ENCODE measurements around the gene MIPEP.
"Not testable (repeated sequence)": the region's sequence is repeated elsewhere in the genome, so short reads cannot be mapped to it uniquely, and the experiment has no call there.

MIPEP gene

GRCh38 chr13:23749288-23749873 is 139.8 kb downstream of the MIPEP start:
- DNase-seq (ENCODE audit: low read depth): no peak

- no peak for DNase-seq (ENCODE audit: low read depth)
Observed at GRCh38 chr13:23748109-23748990, 140.8 kb downstream of the MIPEP start.

DNA sequence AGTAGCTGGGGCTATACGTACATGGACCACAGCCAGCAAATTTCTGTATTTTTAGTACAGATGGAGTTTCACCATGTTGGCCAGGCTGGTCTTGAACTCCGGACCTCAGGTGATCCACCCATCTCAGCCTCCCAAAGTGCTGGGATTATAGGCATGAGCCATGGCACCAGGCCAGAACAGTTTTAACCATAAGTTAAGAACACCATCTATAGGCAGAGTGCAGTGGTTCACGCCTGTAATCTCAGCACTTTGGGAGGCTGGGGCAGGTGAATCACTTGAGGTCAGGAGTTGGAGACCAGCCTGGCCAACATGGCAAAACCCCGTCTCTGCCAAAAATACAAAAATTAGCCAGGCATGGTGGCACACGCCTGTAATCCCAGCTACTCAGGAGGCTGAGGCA is 143.1 kb downstream of the MIPEP start:
- DNase-seq (ENCODE audit: low read depth): not testable (repeated sequence)

GRCh38 chr13:23744315-23744714 is 144.9 kb downstream of the MIPEP start:
- DNase-seq (ENCODE audit: low read depth): no peak

DNA sequence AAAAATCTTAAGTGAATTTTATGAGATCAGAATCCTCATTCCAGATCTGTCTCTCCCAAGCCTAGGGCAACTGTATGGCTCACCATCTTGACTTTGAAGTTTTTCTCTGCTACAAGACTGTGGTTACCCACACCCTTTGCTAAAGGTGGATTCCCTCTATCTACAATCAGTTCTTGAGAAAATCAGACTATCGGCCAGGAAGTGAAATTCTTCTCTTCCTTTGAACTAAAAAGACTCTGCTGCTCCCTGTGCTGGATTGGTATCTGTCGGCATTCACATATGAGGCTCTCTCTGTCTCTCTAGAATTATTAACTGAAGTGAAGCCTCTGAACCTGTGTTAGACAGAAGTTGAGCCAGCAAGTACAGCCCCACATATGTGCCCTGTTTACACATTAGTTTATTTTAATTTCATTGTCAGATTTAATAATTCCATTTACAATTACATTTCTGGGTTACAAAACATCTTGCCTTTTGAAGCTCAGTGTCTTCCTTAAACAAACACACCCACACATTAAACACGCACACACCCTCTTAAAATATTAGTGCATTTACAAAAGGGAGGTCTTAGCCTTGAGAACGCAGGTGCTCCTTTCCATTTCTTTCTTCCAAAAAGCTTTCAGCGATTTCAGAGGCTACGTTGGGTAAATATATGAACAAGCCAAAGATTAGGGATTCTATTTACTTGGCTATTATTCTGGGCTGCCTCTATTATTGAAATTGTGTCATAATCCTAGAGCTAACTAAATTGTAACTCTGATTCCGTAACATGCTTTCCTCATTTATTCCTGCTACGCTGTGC is 145.7 kb downstream of the MIPEP start:
- DNase-seq (ENCODE audit: low read depth): no peak

DNA sequence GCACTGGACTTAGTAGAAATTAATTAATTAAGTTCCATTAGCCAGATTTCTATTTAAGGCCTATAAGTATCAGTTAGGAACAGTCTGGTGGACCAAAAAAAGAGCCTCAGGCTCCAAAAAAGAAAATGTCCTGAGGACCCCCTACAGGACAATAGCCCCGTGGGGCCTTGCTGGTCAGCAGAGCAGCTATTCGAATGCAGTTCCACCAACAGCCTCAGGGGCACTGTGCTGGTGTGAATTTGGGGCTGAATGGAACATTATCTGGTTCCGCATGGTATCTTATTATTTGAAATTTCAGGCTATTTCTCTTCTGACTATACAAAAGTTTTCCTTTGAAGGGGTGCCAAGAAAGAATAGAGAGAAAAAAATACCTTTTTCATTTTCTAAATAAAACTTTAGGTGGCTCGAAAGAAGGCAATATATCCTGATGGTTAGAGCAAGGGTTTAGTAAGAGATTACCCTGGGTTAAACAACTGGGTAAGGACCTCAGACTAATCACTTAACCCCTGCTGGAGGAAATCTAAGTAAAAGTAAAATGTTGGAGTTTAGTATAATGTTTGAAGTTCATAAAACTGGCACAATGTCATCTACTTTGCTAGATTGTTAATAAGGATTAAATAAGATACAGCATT is 147.2 kb downstream of the MIPEP start:
- no peak for DNase-seq (ENCODE audit: low read depth)

DNA sequence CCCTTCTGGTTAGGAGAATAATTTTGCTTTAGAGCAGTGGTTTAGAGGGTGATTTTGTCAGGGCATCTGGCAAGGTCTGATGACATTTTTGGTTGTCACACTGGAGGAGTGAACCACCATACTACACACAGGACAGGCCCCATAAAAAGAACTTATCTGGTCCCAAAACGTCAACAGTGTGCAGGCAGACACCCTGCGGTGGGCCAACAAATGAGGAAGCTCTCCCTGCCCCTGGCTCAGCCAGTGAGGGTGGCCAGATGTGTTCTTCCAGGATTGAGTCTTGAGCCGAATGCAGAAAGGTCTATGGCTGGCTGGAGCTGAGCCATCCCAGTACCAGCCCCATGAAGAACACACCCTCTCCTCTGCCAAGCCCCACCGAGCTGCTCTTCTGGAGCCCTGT is 149.2 kb downstream of the MIPEP start:
- no peak for DNase-seq (ENCODE audit: low read depth)

- no peak for DNase-seq (ENCODE audit: low read depth)
Observed at GRCh38 chr13:23739596-23739995, 149.6 kb downstream of the MIPEP start.

GRCh38 chr13:23736541-23736940 is 152.7 kb downstream of the MIPEP start:
- DNase-seq (ENCODE audit: low read depth): no peak

DNA sequence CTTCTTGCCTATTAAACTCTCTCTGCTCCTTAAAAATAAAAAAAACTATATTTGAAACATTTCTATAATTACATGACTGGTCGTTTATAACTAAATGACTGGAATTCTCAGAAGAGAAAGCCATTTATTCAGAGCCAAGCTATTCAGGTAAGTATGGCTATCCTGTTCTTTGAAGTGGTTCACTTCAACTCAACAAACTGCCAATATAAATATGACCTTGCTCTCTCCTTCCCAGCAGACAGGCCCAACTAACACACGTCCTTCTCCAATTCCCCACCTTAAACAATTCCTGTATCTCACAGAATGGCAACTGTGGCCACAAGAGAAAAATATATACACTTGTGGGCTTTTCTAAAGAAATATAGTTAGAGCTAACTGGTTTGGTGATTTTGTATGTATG is 153.9 kb downstream of the MIPEP start:
- DNase-seq (ENCODE audit: low read depth): no peak

DNA sequence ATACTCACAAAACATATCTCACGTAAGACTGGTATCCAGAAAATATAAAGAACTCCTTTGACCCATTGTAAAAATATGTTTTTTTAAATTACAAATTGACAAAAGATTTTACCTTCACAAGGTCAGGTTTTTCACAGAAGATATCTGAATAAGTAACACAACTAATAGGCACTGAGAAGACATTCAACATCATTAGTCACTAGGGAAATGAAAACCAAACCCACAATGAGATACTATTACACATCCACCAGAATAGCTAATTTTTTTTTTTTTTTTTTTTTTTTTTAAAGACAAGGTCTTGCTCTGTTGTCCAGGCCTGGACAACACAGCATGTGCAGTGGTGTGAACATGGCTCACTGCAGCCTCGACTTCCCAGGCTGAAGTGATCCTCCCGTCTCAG is 157.5 kb downstream of the MIPEP start:
- no peak for DNase-seq (ENCODE audit: low read depth)

GRCh38 chr13:23730251-23730650 is 158.9 kb downstream of the MIPEP start:
- DNase-seq (ENCODE audit: low read depth): no peak

GRCh38 chr13:23729531-23729930 is 159.7 kb downstream of the MIPEP start:
- no peak for DNase-seq (ENCODE audit: low read depth)

DNA sequence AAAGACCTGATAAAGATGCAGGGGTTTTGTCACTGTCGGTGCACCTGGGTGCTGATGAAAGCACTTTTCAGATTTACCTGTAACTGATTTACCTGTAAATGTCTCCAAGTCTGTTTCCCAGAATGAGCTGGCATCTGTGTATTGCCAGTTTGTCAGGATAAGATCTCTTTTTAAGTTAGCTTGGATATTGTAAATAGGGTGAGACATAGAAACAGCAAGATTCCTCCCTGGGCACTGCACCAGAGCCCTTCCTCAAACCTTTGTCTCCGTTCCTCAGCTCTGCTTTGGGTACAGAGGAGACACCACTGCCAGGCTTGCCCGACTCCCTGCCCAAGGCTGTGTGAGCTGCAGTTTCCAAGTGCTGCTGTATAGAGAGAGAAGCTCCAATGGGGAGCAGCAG is 160.4 kb downstream of the MIPEP start:
- DNase-seq (ENCODE audit: low read depth): no peak

- no peak for DNase-seq (ENCODE audit: low read depth)
Observed at GRCh38 chr13:23725922-23726321, 163.3 kb downstream of the MIPEP start.

DNA sequence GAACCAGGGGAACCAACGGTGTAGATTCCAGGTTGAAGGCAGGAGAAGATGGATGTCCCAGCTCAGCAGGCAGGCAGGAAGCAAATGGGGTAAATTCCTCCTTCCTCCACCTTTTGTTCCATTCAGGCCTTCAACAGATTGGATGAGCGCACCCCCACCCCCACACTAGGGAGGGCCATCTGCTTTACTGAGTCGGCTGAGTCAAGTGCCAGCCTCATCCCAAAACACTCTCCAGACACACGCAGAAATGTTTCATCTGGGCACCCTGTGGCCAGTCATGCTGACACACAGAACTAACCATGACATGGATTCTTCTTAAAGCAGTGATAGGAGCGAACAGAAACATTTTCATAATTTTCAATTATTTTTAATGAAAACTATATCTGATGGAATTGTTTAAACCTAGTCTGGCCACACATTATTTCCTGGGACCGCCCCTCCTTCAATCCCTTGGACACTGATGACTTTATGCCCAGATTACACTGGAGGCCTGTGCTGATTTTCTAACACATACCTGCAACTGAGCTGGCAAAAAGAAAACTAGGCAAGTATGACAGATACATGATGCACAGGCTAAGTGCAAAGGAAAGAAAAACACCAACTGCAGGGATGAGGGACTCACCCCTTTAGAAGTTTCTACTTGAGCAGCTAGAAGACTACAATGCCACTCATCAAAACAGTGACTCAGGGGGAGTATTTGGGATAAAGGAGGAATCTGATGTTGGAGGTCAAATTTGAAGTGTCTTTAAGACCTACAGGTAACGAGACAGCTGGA is 164.8 kb downstream of the MIPEP start:
- no peak for DNase-seq (ENCODE audit: low read depth)

DNA sequence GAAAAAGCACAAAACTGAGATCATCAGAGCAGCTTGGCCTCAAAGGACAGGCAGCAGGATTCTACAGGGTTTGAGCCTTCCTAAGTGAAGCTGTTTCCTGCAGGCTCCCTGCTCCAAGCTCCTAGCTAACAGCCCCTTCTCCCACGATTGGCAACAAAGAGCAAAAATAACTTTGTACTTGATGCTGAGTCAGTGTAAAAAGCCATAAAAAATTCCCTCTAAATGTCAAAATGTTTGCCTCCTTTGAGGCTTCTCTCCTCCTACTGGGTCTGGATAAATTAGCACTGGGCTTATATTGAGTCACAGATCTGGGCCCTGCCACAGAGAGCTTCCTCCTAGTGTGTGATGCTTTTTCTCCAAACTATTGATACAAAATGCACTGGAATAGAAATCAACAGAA is 165.7 kb downstream of the MIPEP start:
- DNase-seq (ENCODE audit: low read depth): no peak

DNA sequence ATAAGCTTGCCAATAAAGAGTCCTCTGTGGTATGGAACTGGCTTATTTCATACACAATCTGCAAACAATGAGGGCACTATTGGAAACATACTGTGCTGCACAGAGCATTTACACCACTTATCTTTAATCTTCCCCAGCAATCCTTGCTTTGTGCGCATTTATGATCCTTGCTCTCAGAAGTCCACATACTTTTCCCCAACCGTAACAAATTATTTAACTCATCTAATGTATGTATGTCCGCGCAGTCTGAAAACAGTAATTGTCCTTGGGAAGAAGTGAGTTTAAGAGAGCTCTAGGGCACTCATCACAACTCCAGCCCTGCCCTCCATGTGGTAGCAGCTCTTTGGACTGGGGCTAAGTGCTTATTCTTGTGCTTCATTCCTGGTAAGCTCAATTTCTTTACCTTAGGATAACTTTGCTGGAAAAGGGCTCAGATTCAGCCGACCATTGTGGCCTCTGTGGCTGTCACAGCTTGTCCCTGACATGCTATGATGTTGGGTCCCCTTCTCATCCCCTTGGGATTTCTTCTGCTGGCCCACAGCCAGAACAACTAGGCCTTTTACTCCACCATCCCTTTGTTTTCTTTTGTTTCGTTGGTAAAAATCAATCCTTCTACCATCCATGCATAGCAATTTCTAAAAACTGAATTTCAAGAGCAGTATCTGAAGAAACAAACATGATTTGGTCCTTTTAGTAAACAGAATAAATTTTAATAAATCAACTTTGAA is 166.3 kb downstream of the MIPEP start:
- no peak for DNase-seq (ENCODE audit: low read depth)

- DNase-seq (ENCODE audit: low read depth): no peak
Observed at GRCh38 chr13:23718996-23719395, 170.2 kb downstream of the MIPEP start.

GRCh38 chr13:23716401-23716800 is 172.8 kb downstream of the MIPEP start:
- DNase-seq (ENCODE audit: low read depth): no peak

DNA sequence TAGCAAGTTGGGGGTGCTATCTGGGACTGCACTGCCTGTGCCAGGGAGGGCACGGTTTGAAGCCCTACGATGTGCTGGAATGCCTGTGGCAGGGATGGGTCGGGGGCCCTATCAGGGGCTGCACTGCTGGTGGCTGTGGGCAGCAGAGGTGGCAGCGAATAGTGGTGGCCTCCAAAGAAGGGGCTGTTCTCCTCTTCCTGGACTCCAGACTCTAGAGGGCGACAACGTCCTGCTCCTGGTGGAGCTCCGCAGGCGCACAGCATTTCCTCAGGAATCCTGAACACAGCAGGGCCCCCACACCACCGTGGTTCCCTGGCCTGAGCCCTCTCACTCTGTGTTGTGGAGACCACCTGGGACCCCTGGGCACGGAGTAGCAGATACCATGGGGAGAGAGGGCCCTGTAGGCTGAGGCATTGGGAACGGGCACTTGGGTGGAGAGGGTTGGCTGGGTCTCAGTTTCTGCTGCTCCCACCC is 173.4 kb downstream of the MIPEP start:
- DNase-seq (ENCODE audit: low read depth): no peak

Data from stimulated activated CD4-positive, alpha-beta T cell treated with anti-CD3 and anti-CD28 coated beads, Interleukin-2, amount 100 ng/mL, for 4 hours (primary cell).